T-helper 22 cell (primary cell): ENCODE results near the gene EPHB4.
"Not testable (repeated sequence)": the region's sequence is repeated elsewhere in the genome, so short reads cannot be mapped to it uniquely, and the experiment has no call there.

ENCODE experiments used
- DNase-seq: peaks from one replicate; pipeline ENCODE4 v3.0.0-alpha.2; 2020; ENCODE audit warnings: low read depth

The EPHB4 gene

GRCh38 chr7:100819586-100819985 lies 7.7 kb downstream of the EPHB4 start:
- no peak for DNase-seq

GRCh38 chr7:100818825-100819224 lies 8.5 kb downstream of the EPHB4 start:
- no peak for DNase-seq

GRCh38 chr7:100818366-100818765 lies 9.0 kb downstream of the EPHB4 start:
- no peak for DNase-seq

GRCh38 chr7:100817097-100817496 lies 10.2 kb downstream of the EPHB4 start:
- DNase-seq, result no peak

- not testable (repeated sequence) for DNase-seq
These were observed 10.8 kb downstream of the EPHB4 start for GRCh38 chr7:100816515-100816914.

- no peak for DNase-seq
These were observed 14.6 kb downstream of the EPHB4 start for GRCh38 chr7:100812729-100813128.

GRCh38 chr7:100811480-100811879 lies 15.8 kb downstream of the EPHB4 start:
- no peak for DNase-seq

GRCh38 chr7:100808354-100808875 lies 18.9 kb downstream of the EPHB4 start:
- DNase-seq, result no peak

- not testable (repeated sequence) for DNase-seq
These were observed 20.4 kb downstream of the EPHB4 start for GRCh38 chr7:100806883-100807282.

- DNase-seq, result no peak
These were observed 21.0 kb downstream of the EPHB4 start for GRCh38 chr7:100806276-100806675.

GRCh38 chr7:100804681-100805431 lies 22.5 kb downstream of the EPHB4 start:
- DNase-seq, result no peak

- no peak for DNase-seq
These were observed 23.7 kb downstream of the EPHB4 start for GRCh38 chr7:100803398-100804161.

GRCh38 chr7:100802951-100803350 lies 24.4 kb downstream of the EPHB4 start:
- no peak for DNase-seq

GRCh38 chr7:100801833-100802568 lies 25.3 kb downstream of the EPHB4 start:
- DNase-seq, result no peak

- DNase-seq, result no peak
These were observed 28.1 kb downstream of the EPHB4 start for GRCh38 chr7:100799037-100799896.

GRCh38 chr7:100794741-100795140 lies 32.6 kb downstream of the EPHB4 start:
- DNase-seq, result no peak

GRCh38 chr7:100793806-100794660 lies 33.3 kb downstream of the EPHB4 start:
- DNase-seq, result no peak

GRCh38 chr7:100791881-100792666 lies 35.2 kb downstream of the EPHB4 start:
- no peak for DNase-seq

GRCh38 chr7:100789055-100789454 lies 38.3 kb downstream of the EPHB4 start:
- no peak for DNase-seq

- DNase-seq, result no peak
These were observed 41.0 kb downstream of the EPHB4 start for GRCh38 chr7:100786323-100786722.
